DMS53 (cell line): ENCODE data around the gene DNMT3A.
A peak's percentile ranks its signal among the peaks of the same experiment; 100 is the strongest.

Experiments used
- DNase-seq: peaks from one replicate; lab custom pipeline; 2025; lab: John Stamatoyannopoulos, UW

DNMT3A gene

GRCh38 chr2:25257032-25257552 is 84.6 kb downstream of the DNMT3A start:
- peak; percentile 40 for DNase-seq

- no peak for DNase-seq
Observed at GRCh38 chr2:25256488-25256875, 85.2 kb downstream of the DNMT3A start.

GRCh38 chr2:25255745-25256487 is 85.8 kb downstream of the DNMT3A start:
- no peak for DNase-seq

GRCh38 chr2:25254961-25255360 is 86.8 kb downstream of the DNMT3A start:
- no peak for DNase-seq

- DNase-seq, result no peak
Observed at GRCh38 chr2:25253153-25253626, 88.5 kb downstream of the DNMT3A start.

GRCh38 chr2:25252291-25253152 is 89.2 kb downstream of the DNMT3A start:
- peak; percentile 77 for DNase-seq

GRCh38 chr2:25251422-25252273 is 90.1 kb downstream of the DNMT3A start:
- DNase-seq, result peak; percentile 77

GRCh38 chr2:25251071-25251421 is 90.7 kb downstream of the DNMT3A start:
- no peak for DNase-seq

GRCh38 chr2:25250331-25251070 is 91.2 kb downstream of the DNMT3A start:
- DNase-seq, result no peak

GRCh38 chr2:25249785-25250184 is 91.9 kb downstream of the DNMT3A start:
- DNase-seq, result no peak

- no peak for DNase-seq
Observed at GRCh38 chr2:25247792-25248512, 93.8 kb downstream of the DNMT3A start.

- DNase-seq, result no peak
Observed at GRCh38 chr2:25246558-25247290, 95.0 kb downstream of the DNMT3A start.

- no peak for DNase-seq
Observed at GRCh38 chr2:25246001-25246400, 95.7 kb downstream of the DNMT3A start.

GRCh38 chr2:25245141-25245540 is 96.6 kb downstream of the DNMT3A start:
- no peak for DNase-seq

- DNase-seq, result no peak
Observed at GRCh38 chr2:25243995-25244394, 97.7 kb downstream of the DNMT3A start.

GRCh38 chr2:25241452-25241851 is 100.3 kb downstream of the DNMT3A start:
- DNase-seq, result no peak

- no peak for DNase-seq
Observed at GRCh38 chr2:25240636-25241035, 101.1 kb downstream of the DNMT3A start.

GRCh38 chr2:25238920-25239319 is 102.8 kb downstream of the DNMT3A start:
- no peak for DNase-seq

GRCh38 chr2:25237764-25238163 is 104.0 kb downstream of the DNMT3A start:
- no peak for DNase-seq

- no peak for DNase-seq
Observed at GRCh38 chr2:25236736-25237135, 105.0 kb downstream of the DNMT3A start.
